HepG2 (cell line): ENCODE measurements around the gene NUP214. TPM values are rescaled to one million over a fixed set of nuclear protein-coding genes. Genes with fewer than 3 reads are reported as not detected.

Experiments used
- ATAC-seq: fragments of 200-7000 bp; cut with Tn5 transposase; 3 replicates; pipeline ENCODE4 v1.9.1; 2020; ENCODE audit warnings: mild to moderate bottlenecking, moderate library complexity
- BruUV-seq: library from RNA; stranded (reverse); fragments of 400-500 nt; replicated peaks from 2 replicates; lab custom pipeline; 2021; lab: Mats Ljungman, UMichigan
- CTCF ChIA-PET: fragments of 300-600 bp; formaldehyde crosslinking; extraction: SDS; loops from one replicate; lab custom pipeline; 2021; ENCODE audit warnings: low total read pairs, inconsistent platforms, low intra/inter-chr PET ratio; lab: Yijun Ruan, JAX
- POLR2A ChIA-PET: fragments of 350-600 bp; sonication (Branson Sonifier 250); formaldehyde crosslinking; loops from one replicate; lab custom pipeline; 2020; ENCODE audit warnings: antibody characterized with exemption, inconsistent platforms; lab: Yijun Ruan, JAX
- DNase-seq: peaks from one replicate; pipeline ENCODE4 v3.0.0-alpha.2; 2015; ENCODE audit warnings: low spot score
- FAIRE-seq: peaks from 3 replicates; lab custom pipeline; 2011; peaks lifted over from hg19 to GRCh38; lab: Jason Lieb, UNC
- H2AFZ ChIP-seq: one replicate; pipeline ENCODE4 v1.6.1; 2011; ENCODE audit warnings: low read length, inconsistent platforms
- H3K27ac ChIP-seq: fragments of 300-600 bp; 3 replicates; pipeline ENCODE4 v1.8.0; 2011; ENCODE audit warnings: mixed run types, mild to moderate bottlenecking, mixed read lengths, low read length, inconsistent platforms; ENCODE audit not compliant: insufficient read depth; ENCODE audit errors: extremely low read length
- H3K27me3 ChIP-seq, 2 experiments: fragments of 200-600 bp in 1 of 2; 2 replicates in 1 of 2; 3 replicates in 1 of 2; pipeline versions ENCODE4 v1.6.0 to v1.8.0; 2011; ENCODE audit warnings: low read length in 2 of 2, mild to moderate bottlenecking in 2 of 2, moderate library complexity in 2 of 2, inconsistent platforms in 1 of 2; ENCODE audit not compliant: insufficient read depth in 2 of 2, control insufficient read depth in 1 of 2
- H3K36me3 ChIP-seq, 2 experiments: fragments of 200-600 bp in 1 of 2; replicated peaks in 1 of 2; 2 replicates in 1 of 2; 3 replicates in 1 of 2; pipeline versions ENCODE4 v1.5.1 to v1.8.0; 2011; ENCODE audit warnings: low read length in 2 of 2, inconsistent platforms in 1 of 2; ENCODE audit not compliant: insufficient read depth in 2 of 2, control insufficient read depth in 1 of 2
- H3K4me1 ChIP-seq: 2 replicates; pipeline ENCODE4 v1.5.1; 2012; ENCODE audit warnings: low read length, inconsistent platforms; ENCODE audit not compliant: insufficient read depth
- H3K4me2 ChIP-seq: 2 replicates; pipeline ENCODE4 v1.6.0; 2011; ENCODE audit warnings: low read depth, low read length, inconsistent platforms
- H3K4me3 ChIP-seq, 3 experiments: fragments of 200-600 bp in 1 of 3; sonication (generic), shearing (Covaris generic) in 1 of 3; replicated peaks in 1 of 3; 2 replicates each; pipeline ENCODE4 v1.5.1; 2011 to 2016; ENCODE audit warnings: low read length in 3 of 3, inconsistent platforms in 2 of 3, low read depth in 2 of 3, mild to moderate bottlenecking in 2 of 3, control low read depth in 1 of 3, mixed read lengths in 1 of 3; ENCODE audit not compliant: insufficient read depth in 1 of 3
- H3K79me2 ChIP-seq: one replicate; pipeline ENCODE4 v1.6.1; 2011; ENCODE audit warnings: low read length, inconsistent platforms; ENCODE audit not compliant: insufficient read depth
- H3K9ac ChIP-seq: 2 replicates; pipeline ENCODE4 v1.6.0; 2011; ENCODE audit warnings: mild to moderate bottlenecking, low read depth, low read length, inconsistent platforms; ENCODE audit not compliant: insufficient read depth
- H3K9me3 ChIP-seq: 2 replicates; pipeline ENCODE4 v1.5.1; 2012; ENCODE audit warnings: mild to moderate bottlenecking, low read length
- H4K20me1 ChIP-seq: 2 replicates; pipeline ENCODE4 v1.6.0; 2011; ENCODE audit warnings: inconsistent platforms, mild to moderate bottlenecking, low read length, moderate library complexity; ENCODE audit not compliant: insufficient read depth
- BRCA1 ChIP-seq: sonication (generic); formaldehyde crosslinking; IDR thresholded peaks from 2 replicates; pipeline ENCODE4 v1.4.0; 2020; ENCODE audit warnings: missing genetic modification reagents
- HNRNPH1 ChIP-seq: fragments of 200-400 bp; formaldehyde crosslinking; optimal IDR thresholded peaks from 2 replicates; pipeline ENCODE3; 2017; ENCODE audit warnings: mild to moderate bottlenecking, low read depth, low read length
- MAFG ChIP-seq: sonication (generic); formaldehyde crosslinking; IDR thresholded peaks from 2 replicates; pipeline ENCODE4 v1.5.1; 2020; ENCODE audit warnings: mild to moderate bottlenecking, missing genetic modification reagents
- MBNL3 ChIP-seq: fragments of 250-450 bp; sonication (Bioruptor Pico); conservative IDR thresholded peaks from 2 replicates; pipeline ENCODE4 v1.8.0; 2022; ENCODE audit warnings: mild to moderate bottlenecking, inconsistent platforms
- ZFYVE20 ChIP-seq: sonication (generic); formaldehyde crosslinking; IDR thresholded peaks from 2 replicates; pipeline ENCODE4 v1.8.0; 2023; ENCODE audit warnings: low read depth, mild to moderate bottlenecking, moderate library complexity, missing genetic modification reagents, borderline replicate concordance
- ZNF747 ChIP-seq: sonication (generic); formaldehyde crosslinking; IDR thresholded peaks from 2 replicates; pipeline ENCODE4 v1.8.1; 2023; ENCODE audit warnings: missing genetic modification reagents, mild to moderate bottlenecking, borderline replicate concordance
- WGBS: methylation state at CpG from one replicate; pipeline ENCODE4 v1.1.6; 2017; ENCODE audit warnings: low lambda C conversion rate; 5-methylcytosine and 5-hydroxymethylcytosine counted together
- in situ Hi-C: cut with HindIII; loops from 2 replicates; pipeline ENCODE4 v1.10.0; 2017; ENCODE audit warnings: low pct_unique_long_range_greater_than_20kb; ENCODE audit not compliant: extremely low pct_ligation_motif_present
- intact Hi-C: fragments of 100-400 bp; cut with micrococcal nuclease; formaldehyde crosslinking; loops from one replicate; pipeline ENCODE4 v1.10.0; 2022; ENCODE audit not compliant: unreplicated experiment
- polyA plus RNA-seq, 8 experiments: library from polyadenylated mRNA; depleted of rRNA in 3 of 8; stranded (reverse) in 7 of 8; unstranded in 1 of 8; fragments of >200 nt; fragmentation: Illumina TruSeq in 4 of 8; extraction: Trizol in 4 of 8; gene quantifications; 2 replicates each; pipeline versions ENCODE4 v1.2.1 to v1.2.3, GENCODE V29; 2011 to 2016; ENCODE audit warnings: low read depth in 4 of 8, missing spikeins in 1 of 8, mixed read lengths in 1 of 8; ENCODE audit not compliant: insufficient read depth in 1 of 8
- total RNA-seq, 5 experiments: library from RNA; depleted of rRNA; stranded (reverse); fragments of >200 nt; fragmentation: Illumina TruSeq; extraction: Trizol; gene quantifications; 2 replicates each; pipeline ENCODE4 v1.2.3, GENCODE V29; 2016; ENCODE audit warnings: low read depth in 1 of 5
- TF ChIP-seq, protein P1 (sequence below): sonication (generic); formaldehyde crosslinking; conservative IDR thresholded peaks from 2 replicates; pipeline ENCODE4 v1.8.0; 2022; ENCODE audit warnings: mild to moderate bottlenecking, moderate library complexity, missing genetic modification reagents
- TF ChIP-seq, protein P2 (sequence below): fragments of 450-650 bp; IDR thresholded peaks from 2 replicates; pipeline ENCODE4 v1.6.1; 2016

NUP214 gene
- total and polyA plus RNA-seq, 2 of the 13 experiments (the other 11 are each of a cell fraction or from before 2014, with no cell fraction given): 8.4 to 16.0 TPM

DNA sequence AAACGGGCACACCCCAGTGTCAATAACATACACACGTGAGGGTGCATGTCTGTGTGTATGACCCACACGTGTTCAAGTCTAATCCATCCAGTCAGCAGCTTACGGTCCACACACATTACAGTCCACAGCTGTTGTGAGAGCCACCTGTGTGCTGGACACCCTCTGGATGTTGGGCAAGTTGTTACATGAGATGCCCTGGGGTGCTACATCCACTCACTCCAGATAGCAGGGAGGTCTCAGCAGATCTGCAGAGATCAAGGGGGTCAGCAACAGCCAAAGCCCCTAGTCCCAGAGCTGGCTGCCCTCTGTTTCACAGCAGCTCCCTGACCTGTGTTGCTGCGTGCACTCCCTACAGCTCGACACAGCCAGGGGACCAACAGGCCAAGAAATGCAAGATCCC is 33.4 kb upstream of the NUP214 start:
- no peaks in the 10 kb centered on the region for H3K9me3 ChIP-seq
- H3K4me1 ChIP-seq: peaks cover 21% of the 10 kb centered on the region
- TF ChIP-seq ZFYVE20 (CRISPR knock-in tag): no peak
- no peak for TF ChIP-seq MBNL3
- no peak for TF ChIP-seq HNRNPH1
- TF ChIP-seq, protein P1, sequence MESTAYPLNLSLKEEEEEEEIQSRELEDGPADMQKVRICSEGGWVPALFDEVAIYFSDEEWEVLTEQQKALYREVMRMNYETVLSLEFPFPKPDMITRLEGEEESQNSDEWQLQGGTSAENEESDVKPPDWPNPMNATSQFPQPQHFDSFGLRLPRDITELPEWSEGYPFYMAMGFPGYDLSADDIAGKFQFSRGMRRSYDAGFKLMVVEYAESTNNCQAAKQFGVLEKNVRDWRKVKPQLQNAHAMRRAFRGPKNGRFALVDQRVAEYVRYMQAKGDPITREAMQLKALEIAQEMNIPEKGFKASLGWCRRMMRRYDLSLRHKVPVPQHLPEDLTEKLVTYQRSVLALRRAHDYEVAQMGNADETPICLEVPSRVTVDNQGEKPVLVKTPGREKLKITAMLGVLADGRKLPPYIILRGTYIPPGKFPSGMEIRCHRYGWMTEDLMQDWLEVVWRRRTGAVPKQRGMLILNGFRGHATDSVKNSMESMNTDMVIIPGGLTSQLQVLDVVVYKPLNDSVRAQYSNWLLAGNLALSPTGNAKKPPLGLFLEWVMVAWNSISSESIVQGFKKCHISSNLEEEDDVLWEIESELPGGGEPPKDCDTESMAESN: no peak
- TF ChIP-seq BRCA1: no peak
- TF ChIP-seq, protein P2, sequence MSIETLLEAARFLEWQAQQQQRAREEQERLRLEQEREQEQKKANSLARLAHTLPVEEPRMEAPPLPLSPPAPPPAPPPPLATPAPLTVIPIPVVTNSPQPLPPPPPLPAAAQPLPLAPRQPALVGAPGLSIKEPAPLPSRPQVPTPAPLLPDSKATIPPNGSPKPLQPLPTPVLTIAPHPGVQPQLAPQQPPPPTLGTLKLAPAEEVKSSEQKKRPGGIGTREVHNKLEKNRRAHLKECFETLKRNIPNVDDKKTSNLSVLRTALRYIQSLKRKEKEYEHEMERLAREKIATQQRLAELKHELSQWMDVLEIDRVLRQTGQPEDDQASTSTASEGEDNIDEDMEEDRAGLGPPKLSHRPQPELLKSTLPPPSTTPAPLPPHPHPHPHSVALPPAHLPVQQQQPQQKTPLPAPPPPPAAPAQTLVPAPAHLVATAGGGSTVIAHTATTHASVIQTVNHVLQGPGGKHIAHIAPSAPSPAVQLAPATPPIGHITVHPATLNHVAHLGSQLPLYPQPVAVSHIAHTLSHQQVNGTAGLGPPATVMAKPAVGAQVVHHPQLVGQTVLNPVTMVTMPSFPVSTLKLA: peak; percentile 87
- TF ChIP-seq MAFG (CRISPR knock-in tag): no peak
- no peak for TF ChIP-seq ZNF747
- H3K36me3 ChIP-seq: no peaks in the 10 kb centered on the region
- H3K79me2 ChIP-seq: no peaks in the 10 kb centered on the region
- H4K20me1 ChIP-seq: no peaks in the 10 kb centered on the region
- no TSS peak for BruUV-seq
- no peak for DNase-seq
- ChIA-PET CTCF (no interaction called here), POLR2A (no interaction called here)
- intact Hi-C loops (no loop called here), in situ Hi-C loops (no loop called here)
- H3K27ac ChIP-seq: no peak overlapping the region
- peaks cover 7 to 77% of the 10 kb centered on the region in 2 experiments; a peak in 4 of 5 replicates for H3K27me3 ChIP-seq
- no peak overlapping the region for H3K4me2 ChIP-seq
- WGBS: 26% methylated on average over 4 of the region's 6 CpGs
- FAIRE-seq: no peak
- H3K4me3 ChIP-seq: no peak overlapping the region
- H3K9ac ChIP-seq: no peak overlapping the region
- no peak overlapping the region for H2AFZ ChIP-seq
- no peak for ATAC-seq
